NB4 (cell line): ENCODE measurements around the gene FGD2.

Experiments
- DNase-seq: peaks from one replicate; pipeline ENCODE4 v3.0.0; 2010; ENCODE audit warnings: low read depth
- H3K4me3 ChIP-seq: one replicate; pipeline ENCODE4 v1.5.1; 2011; ENCODE audit warnings: mild to moderate bottlenecking, low read depth, low read length, moderate library complexity
- CTCF ChIP-seq: IDR thresholded peaks from one replicate; pipeline ENCODE4 v1.5.1; 2012; ENCODE audit warnings: low read depth, low read length
- MAX ChIP-seq: IDR thresholded peaks from 2 replicates; pipeline ENCODE4 v1.6.1; 2011; ENCODE audit warnings: low read depth, low read length
- MYC ChIP-seq: IDR thresholded peaks from 2 replicates; pipeline ENCODE4 v1.6.1; 2011; ENCODE audit warnings: low read depth, low read length
- POLR2A ChIP-seq: IDR thresholded peaks from 2 replicates; pipeline ENCODE4 v1.6.1; 2011; ENCODE audit warnings: mild to moderate bottlenecking; ENCODE audit not compliant: insufficient read length; ENCODE audit errors: extremely low read depth

The FGD2 gene

GRCh38 chr6:36964908-36965307, 40.5 kb upstream of the FGD2 start:
- DNase-seq: no peak
- no peak overlapping the region for H3K4me3 ChIP-seq
- TF ChIP-seq POLR2A (no peak), CTCF (no peak), MAX (no peak), MYC (no peak)

GRCh38 chr6:36967301-36967700, 38.2 kb upstream of the FGD2 start:
- DNase-seq: no peak
- TF ChIP-seq POLR2A (no peak), MYC (no peak), MAX (no peak), CTCF (no peak)
- H3K4me3 ChIP-seq: no peak overlapping the region

GRCh38 chr6:36967757-36968156, 37.7 kb upstream of the FGD2 start:
- TF ChIP-seq MAX (no peak), CTCF (no peak), POLR2A (no peak), MYC (no peak)
- DNase-seq: no peak
- no peak overlapping the region for H3K4me3 ChIP-seq

GRCh38 chr6:36968266-36968977, 37.0 kb upstream of the FGD2 start:
- no peak for DNase-seq
- TF ChIP-seq POLR2A (no peak), MAX (no peak), MYC (no peak), CTCF (no peak)
- H3K4me3 ChIP-seq: no peak overlapping the region

- TF ChIP-seq MYC (no peak), POLR2A (no peak), CTCF (no peak), MAX (no peak)
- no peak for DNase-seq
- H3K4me3 ChIP-seq: no peak overlapping the region
Measured at GRCh38 chr6:36969240-36969691, 36.2 kb upstream of the FGD2 start.
